IMR-90 (cell line): ENCODE data around the gene LY86. TPM values are rescaled to one million over a fixed set of nuclear protein-coding genes. Genes with fewer than 3 reads are reported as not detected.

Source experiments
- ATAC-seq: fragments of 200-7000 bp; cut with Tn5 transposase; 2 replicates; pipeline ENCODE4 v1.9.1; 2020; ENCODE audit warnings: low read depth, mild to moderate bottlenecking, moderate library complexity
- BruUV-seq: library from RNA; stranded (reverse); fragments of 400-500 nt; replicated peaks from 2 replicates; lab custom pipeline; 2021; lab: Mats Ljungman, UMichigan
- CTCF ChIA-PET: fragments of 300-600 bp; formaldehyde crosslinking; extraction: SDS; loops from one replicate; lab custom pipeline; 2021; ENCODE audit warnings: antibody characterized with exemption; lab: Yijun Ruan, JAX
- POLR2A ChIA-PET: fragments of 300-600 bp; sonication (Branson Sonifier 250); formaldehyde crosslinking; loops from one replicate; lab custom pipeline; 2022; ENCODE audit warnings: antibody characterized with exemption; ENCODE audit not compliant: unreplicated experiment; lab: Charles Lee
- DNase-seq: peaks from one replicate; pipeline ENCODE4 v3.0.0; 2013
- H2AFZ ChIP-seq: replicated peaks from 2 replicates; pipeline ENCODE3; 2013; ENCODE audit warnings: low read length, mild to moderate bottlenecking; ENCODE audit not compliant: poor library complexity
- H2AK5ac ChIP-seq: 2 replicates; pipeline ENCODE4 v1.6.1; 2013; ENCODE audit warnings: low read depth, low read length, inconsistent platforms
- H2AK9ac ChIP-seq: replicated peaks from 2 replicates; pipeline ENCODE3; 2013; ENCODE audit warnings: mild to moderate bottlenecking, low read depth, low read length, moderate library complexity; ENCODE audit not compliant: poor library complexity
- H2BK120ac ChIP-seq: 2 replicates; pipeline ENCODE4 v1.6.1; 2013; ENCODE audit warnings: low read depth, low read length, inconsistent platforms
- H2BK15ac ChIP-seq: 3 replicates; pipeline ENCODE4 v1.6.1; 2013; ENCODE audit warnings: low read depth, low read length, inconsistent platforms
- H2BK20ac ChIP-seq: 2 replicates; pipeline ENCODE4 v1.6.1; 2013; ENCODE audit warnings: low read depth, mild to moderate bottlenecking, inconsistent platforms, low read length, moderate library complexity
- H2BK5ac ChIP-seq: 2 replicates; pipeline ENCODE4 v1.6.1; 2013; ENCODE audit warnings: mild to moderate bottlenecking, low read depth, low read length, inconsistent platforms; ENCODE audit not compliant: poor library complexity, severe bottlenecking
- H3K14ac ChIP-seq: replicated peaks from 2 replicates; pipeline ENCODE4 v1.6.1; 2013; ENCODE audit warnings: low read depth, low read length, inconsistent platforms
- H3K18ac ChIP-seq: 2 replicates; pipeline ENCODE4 v1.6.1; 2013; ENCODE audit warnings: low read depth, low read length, control low read depth
- H3K23ac ChIP-seq: 2 replicates; pipeline ENCODE4 v1.6.1; 2013; ENCODE audit warnings: low read depth, low read length, inconsistent platforms
- H3K27ac ChIP-seq: 2 replicates; pipeline ENCODE4 v1.5.1; 2013; ENCODE audit warnings: mild to moderate bottlenecking, control low read depth, low read length; ENCODE audit not compliant: insufficient read depth
- H3K27me3 ChIP-seq: 2 replicates; pipeline ENCODE4 v1.6.1; 2013; ENCODE audit warnings: low read length; ENCODE audit not compliant: control insufficient read depth, insufficient read depth
- H3K36me3 ChIP-seq: 2 replicates; pipeline ENCODE4 v1.6.1; 2013; ENCODE audit warnings: low read length, mixed read lengths; ENCODE audit not compliant: control insufficient read depth, insufficient read depth
- H3K4ac ChIP-seq: 2 replicates; pipeline ENCODE4 v1.6.1; 2013; ENCODE audit warnings: low read depth, low read length, inconsistent platforms
- H3K4me1 ChIP-seq: 2 replicates; pipeline ENCODE4 v1.6.1; 2013; ENCODE audit warnings: low read length, mixed read lengths; ENCODE audit not compliant: control insufficient read depth, insufficient read depth
- H3K4me2 ChIP-seq: 2 replicates; pipeline ENCODE4 v1.6.1; 2013; ENCODE audit warnings: low read depth, mild to moderate bottlenecking, control low read depth, low read length, moderate library complexity
- H3K4me3 ChIP-seq: 2 replicates; pipeline ENCODE4 v1.5.1; 2013; ENCODE audit warnings: low read depth, mild to moderate bottlenecking, control low read depth, low read length, moderate library complexity; ENCODE audit not compliant: insufficient read depth
- H3K56ac ChIP-seq: 2 replicates; pipeline ENCODE4 v1.6.1; 2013; ENCODE audit warnings: low read length, inconsistent platforms; ENCODE audit not compliant: insufficient read depth; ENCODE audit errors: extremely low read depth
- H3K79me1 ChIP-seq, 2 experiments: 2 replicates each; pipeline ENCODE4 v1.6.1; 2013; ENCODE audit warnings: low read length in 2 of 2, inconsistent platforms in 1 of 2, low read depth in 1 of 2
- H3K9ac ChIP-seq: 2 replicates; pipeline ENCODE4 v1.6.1; 2013; ENCODE audit warnings: low read depth, low read length, control low read depth
- H3K9me1 ChIP-seq: 2 replicates; pipeline ENCODE4 v1.6.1; 2013; ENCODE audit warnings: low read length, inconsistent platforms; ENCODE audit not compliant: insufficient read depth
- H3K9me3 ChIP-seq: 2 replicates; pipeline ENCODE4 v1.6.1; 2013; ENCODE audit warnings: low read length; ENCODE audit not compliant: control insufficient read depth, insufficient read depth
- H4K20me1 ChIP-seq: 2 replicates; pipeline ENCODE4 v1.6.1; 2013; ENCODE audit warnings: low read length, inconsistent platforms; ENCODE audit not compliant: insufficient read depth
- H4K5ac ChIP-seq: 2 replicates; pipeline ENCODE4 v1.6.1; 2013; ENCODE audit warnings: mild to moderate bottlenecking, low read depth, low read length, control low read depth
- H4K8ac ChIP-seq, 2 experiments: 2 replicates each; pipeline ENCODE4 v1.6.1; 2013; ENCODE audit warnings: low read depth in 2 of 2, low read length in 2 of 2, control low read depth in 1 of 2, inconsistent platforms in 1 of 2
- H4K91ac ChIP-seq: 2 replicates; pipeline ENCODE4 v1.6.1; 2013; ENCODE audit warnings: low read depth, low read length, inconsistent platforms; ENCODE audit not compliant: insufficient read depth
- BHLHE40 ChIP-seq: fragments of 150-350 bp; IDR thresholded peaks from 2 replicates; pipeline ENCODE4 v1.6.1; 2016; ENCODE audit warnings: mild to moderate bottlenecking, low read depth, low read length
- CEBPB ChIP-seq: IDR thresholded peaks from 2 replicates; pipeline ENCODE4 v1.6.1; 2012; ENCODE audit warnings: low read depth, low read length, improper control_type of control experiment
- CTCF ChIP-seq: conservative IDR thresholded peaks from 2 replicates; pipeline ENCODE4 v1.5.1; 2012; ENCODE audit warnings: mild to moderate bottlenecking, low read depth, low read length, improper control_type of control experiment
- FOS ChIP-seq: fragments of 150-350 bp; IDR thresholded peaks from 2 replicates; pipeline ENCODE4 v1.6.1; 2016; ENCODE audit warnings: low read depth, low read length
- MAFK ChIP-seq: IDR thresholded peaks from 2 replicates; pipeline ENCODE4 v1.6.1; 2012; ENCODE audit warnings: low read depth, low read length, improper control_type of control experiment
- MAZ ChIP-seq: IDR thresholded peaks from 2 replicates; pipeline ENCODE4 v1.6.1; 2012; ENCODE audit warnings: low read depth, mild to moderate bottlenecking, low read length, improper control_type of control experiment, moderate library complexity, borderline replicate concordance
- MXI1 ChIP-seq: IDR thresholded peaks from 2 replicates; pipeline ENCODE4 v1.6.1; 2012; ENCODE audit warnings: low read depth, mild to moderate bottlenecking, low read length, moderate library complexity, borderline replicate concordance
- POLR2A ChIP-seq: IDR thresholded peaks from 2 replicates; pipeline ENCODE4 v1.6.1; 2012; ENCODE audit warnings: mild to moderate bottlenecking, low read depth, low read length
- RAD21 ChIP-seq: IDR thresholded peaks from 2 replicates; pipeline ENCODE4 v1.6.1; 2012; ENCODE audit warnings: low read length, improper control_type of control experiment
- RCOR1 ChIP-seq: IDR thresholded peaks from 2 replicates; pipeline ENCODE4 v1.6.1; 2012; ENCODE audit warnings: mild to moderate bottlenecking, low read length, improper control_type of control experiment; ENCODE audit not compliant: insufficient replicate concordance
- RFX5 ChIP-seq: IDR thresholded peaks from 2 replicates; pipeline ENCODE4 v1.8.0; 2012; ENCODE audit warnings: low read depth, mild to moderate bottlenecking, low read length, moderate library complexity
- SMC3 ChIP-seq: fragments of 150-350 bp; IDR thresholded peaks from 2 replicates; pipeline ENCODE4 v1.6.1; 2016; ENCODE audit warnings: low read depth, mild to moderate bottlenecking, antibody characterized with exemption, low read length, moderate library complexity
- WGBS, 2 experiments: methylation state at CpG; one replicate each; pipeline versions ENCODE4 v1.1.5 to v1.1.7; 2013; ENCODE audit warnings: missing lambda C conversion rate in 2 of 2; ENCODE audit not compliant: insufficient read length in 1 of 2; ENCODE audit errors: extremely low coverage in 2 of 2; 5-methylcytosine and 5-hydroxymethylcytosine counted together
- dilution Hi-C: fragments of 300-500 bp; cut with HindIII; formaldehyde crosslinking; loops from one replicate; pipeline ENCODE4 v1.14.3; 2018; ENCODE audit warnings: low sequenced_read_pairs; ENCODE audit not compliant: unreplicated experiment
- in situ Hi-C: fragments of 300-500 bp; cut with MboI; formaldehyde crosslinking; loops from 3 replicates; pipeline ENCODE4 v1.14.3; 2019; ENCODE audit warnings: low sequenced_read_pairs, inconsistent platforms, mixed read lengths
- intact Hi-C: fragments of 100-400 bp; cut with micrococcal nuclease; formaldehyde crosslinking; loops from 2 replicates; pipeline ENCODE4 v1.10.0; 2022
- polyA plus RNA-seq, 3 experiments: library from polyadenylated mRNA; depleted of rRNA; stranded (reverse); fragments of >200 nt; gene quantifications; 2 replicates each; pipeline ENCODE4 v1.2.3, GENCODE V29; 2012; ENCODE audit warnings: low replicate concordance in 1 of 3
- total RNA-seq: library from RNA; depleted of rRNA; stranded (reverse); fragments of >200 nt; gene quantifications from 2 replicates; pipeline ENCODE4 v1.2.3, GENCODE V29; 2012
- TF ChIP-seq, protein P1 (sequence below): fragments of 150-350 bp; IDR thresholded peaks from 2 replicates; pipeline ENCODE4 v1.6.1; 2017; ENCODE audit warnings: mild to moderate bottlenecking, antibody characterized with exemption, low read length, low read depth
- TF ChIP-seq, protein P2 (sequence below): fragments of 150-350 bp; IDR thresholded peaks from 2 replicates; pipeline ENCODE4 v1.6.1; 2016; ENCODE audit warnings: low read depth, mild to moderate bottlenecking, low read length, moderate library complexity, borderline replicate concordance

LY86 gene
- total and polyA plus RNA-seq, 2 of the 4 experiments (the other 2 are of a cell fraction): not detected

DNA sequence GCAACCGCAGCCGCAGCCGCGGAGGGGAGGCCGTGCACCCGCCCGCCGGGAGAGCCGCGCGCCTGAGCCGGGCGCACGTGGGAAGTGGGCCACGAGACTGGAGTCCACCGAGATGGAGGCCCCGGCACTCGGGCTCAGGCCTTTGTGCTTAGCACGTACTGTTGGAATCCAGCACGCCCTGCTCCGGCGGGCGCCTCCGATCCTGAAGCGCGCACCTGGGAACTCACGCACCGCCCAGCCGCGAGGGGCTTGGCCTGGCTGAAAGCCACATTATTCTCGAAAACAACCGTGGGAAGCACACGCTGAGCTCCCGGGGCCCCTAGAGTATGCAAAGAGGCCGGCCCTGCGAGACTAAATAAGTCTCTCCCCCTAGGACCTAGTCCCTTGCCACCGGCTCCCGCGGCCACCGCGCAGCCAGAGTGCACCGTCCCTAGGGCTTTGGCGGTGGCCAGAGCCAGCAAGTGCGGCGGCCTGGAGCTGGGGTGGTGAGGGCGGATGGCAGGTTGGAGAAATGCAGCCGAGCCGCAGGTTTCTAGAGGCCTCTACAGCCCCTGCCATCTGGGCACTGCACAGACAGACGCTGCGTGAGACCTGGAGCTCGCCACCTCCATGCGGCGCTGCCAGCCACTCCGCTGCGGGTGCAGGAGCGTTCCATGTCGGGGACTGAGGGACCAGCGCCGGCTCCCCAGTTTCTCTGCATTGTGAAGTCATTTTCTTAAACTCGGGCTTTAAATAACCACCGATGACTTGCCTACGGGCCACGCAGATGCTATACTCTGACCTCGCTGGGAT is 42.0 kb upstream of the LY86 start:
- no peak overlapping the region for H4K8ac ChIP-seq
- peaks cover 5% of the 10 kb centered on the region; the same call in 1 of the 2 replicates for H3K27me3 ChIP-seq
- peak overlapping the region; percentile 16 for H3K4me3 ChIP-seq
- no peaks in the 10 kb centered on the region for H3K79me1 ChIP-seq
- H3K27ac ChIP-seq: no peak overlapping the region
- H3K56ac ChIP-seq: no peak overlapping the region
- H3K9me1 ChIP-seq: no peaks in the 10 kb centered on the region
- peak overlapping the region; percentile 75 for H3K4me2 ChIP-seq
- BruUV-seq: no TSS peak
- intact Hi-C loops: loop anchor here (1.0 to 10.0 kb wide), 4 partner anchors 792 to 1403 kb away; no protein-coding TSS in a partner anchor
- no peak overlapping the region for H3K18ac ChIP-seq
- no peaks in the 10 kb centered on the region for H3K9me3 ChIP-seq
- H2BK20ac ChIP-seq: no peak overlapping the region
- no peak overlapping the region for H2BK120ac ChIP-seq
- peak overlapping the region; percentile 68 for H2AFZ ChIP-seq
- in situ Hi-C loops: loop anchor here (10.0 to 25.0 kb wide), 3 partner anchors 1122 to 1402 kb away; no protein-coding TSS in a partner anchor
- H3K9ac ChIP-seq: no peak overlapping the region
- H4K91ac ChIP-seq: no peak overlapping the region
- POLR2A ChIA-PET: no interaction called here
- H4K20me1 ChIP-seq: no peaks in the 10 kb centered on the region
- 3% methylated on average over 35 of the region's 64 CpGs; no CpG with 5 or more reads in 1 of the 2 experiments for WGBS, 2 experiments
- H2BK15ac ChIP-seq: no peak overlapping the region
- H3K23ac ChIP-seq: no peak overlapping the region
- H2AK5ac ChIP-seq: no peak overlapping the region
- dilution Hi-C loops: no loop called here
- CTCF ChIA-PET: interaction anchor here (0.6 to 1.8 kb wide), 3 partner anchors 10 to 1403 kb away, joined by 3 to 7 read pairs (median 4); no protein-coding TSS in a partner anchor
- no peak overlapping the region for H2BK5ac ChIP-seq
- H3K4ac ChIP-seq: no peak overlapping the region
- no peaks in the 10 kb centered on the region for H3K4me1 ChIP-seq
- ATAC-seq (peak; percentile 74), DNase-seq (peak; percentile 1)
- no peak overlapping the region for H2AK9ac ChIP-seq
- no peaks in the 10 kb centered on the region for H3K36me3 ChIP-seq
- no peak overlapping the region for H4K5ac ChIP-seq
- H3K14ac ChIP-seq: no peak overlapping the region
- TF ChIP-seq MAFK (no peak), MAZ (no peak), MXI1 (no peak), CTCF (no peak), RAD21 (no peak), POLR2A (no peak), FOS (no peak), CEBPB (no peak), RFX5 (no peak), RCOR1 (no peak), BHLHE40 (no peak), SMC3 (no peak)
- TF ChIP-seq, protein P1, sequence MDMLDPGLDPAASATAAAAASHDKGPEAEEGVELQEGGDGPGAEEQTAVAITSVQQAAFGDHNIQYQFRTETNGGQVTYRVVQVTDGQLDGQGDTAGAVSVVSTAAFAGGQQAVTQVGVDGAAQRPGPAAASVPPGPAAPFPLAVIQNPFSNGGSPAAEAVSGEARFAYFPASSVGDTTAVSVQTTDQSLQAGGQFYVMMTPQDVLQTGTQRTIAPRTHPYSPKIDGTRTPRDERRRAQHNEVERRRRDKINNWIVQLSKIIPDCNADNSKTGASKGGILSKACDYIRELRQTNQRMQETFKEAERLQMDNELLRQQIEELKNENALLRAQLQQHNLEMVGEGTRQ: no peak
- TF ChIP-seq, protein P2, sequence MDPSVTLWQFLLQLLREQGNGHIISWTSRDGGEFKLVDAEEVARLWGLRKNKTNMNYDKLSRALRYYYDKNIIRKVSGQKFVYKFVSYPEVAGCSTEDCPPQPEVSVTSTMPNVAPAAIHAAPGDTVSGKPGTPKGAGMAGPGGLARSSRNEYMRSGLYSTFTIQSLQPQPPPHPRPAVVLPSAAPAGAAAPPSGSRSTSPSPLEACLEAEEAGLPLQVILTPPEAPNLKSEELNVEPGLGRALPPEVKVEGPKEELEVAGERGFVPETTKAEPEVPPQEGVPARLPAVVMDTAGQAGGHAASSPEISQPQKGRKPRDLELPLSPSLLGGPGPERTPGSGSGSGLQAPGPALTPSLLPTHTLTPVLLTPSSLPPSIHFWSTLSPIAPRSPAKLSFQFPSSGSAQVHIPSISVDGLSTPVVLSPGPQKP: no peak
